ENCODE measurements around the gene MYO3B. TPM values are rescaled to one million over a fixed set of nuclear protein-coding genes. Genes with fewer than 3 reads are reported as not detected.

Gene MYO3B
- total RNA-seq, 2 donors from 2014 or later: not detected

GRCh38 chr2:170350929-170351826 lies 173.2 kb downstream of the MYO3B start:
- DNase-seq (no peak), ATAC-seq (no peak)
- intact Hi-C loops (cut with DNase I): no loop called here

GRCh38 chr2:170353723-170354122 lies 175.8 kb downstream of the MYO3B start:
- intact Hi-C loops (cut with DNase I): no loop called here
- ATAC-seq: no peak
- no peak for DNase-seq

DNA sequence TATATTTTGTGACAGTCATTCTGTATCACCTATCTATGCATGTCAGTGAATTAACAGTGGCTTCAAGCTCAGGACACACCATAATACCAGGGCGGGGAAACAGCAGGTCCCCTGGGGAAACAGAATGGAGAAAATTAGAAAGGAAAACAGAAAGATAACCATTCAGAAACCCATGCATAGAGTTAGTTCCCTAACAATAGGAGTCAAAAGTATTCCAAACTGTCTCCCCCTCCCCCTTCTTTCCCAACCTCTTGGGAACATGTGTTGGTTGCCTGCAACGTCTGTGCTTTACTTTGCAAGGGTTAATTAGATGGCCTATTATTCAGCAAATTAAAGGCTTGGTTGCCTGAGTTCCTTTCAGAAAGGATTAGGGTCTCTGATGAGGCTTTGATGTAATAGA lies 176.4 kb downstream of the MYO3B start:
- DNase-seq: no peak
- intact Hi-C loops (cut with DNase I): no loop called here
- no peak for ATAC-seq

- intact Hi-C loops (cut with DNase I): no loop called here
- DNase-seq: no peak
- no peak for ATAC-seq
Measured at GRCh38 chr2:170354855-170355780, 177.2 kb downstream of the MYO3B start.

DNA sequence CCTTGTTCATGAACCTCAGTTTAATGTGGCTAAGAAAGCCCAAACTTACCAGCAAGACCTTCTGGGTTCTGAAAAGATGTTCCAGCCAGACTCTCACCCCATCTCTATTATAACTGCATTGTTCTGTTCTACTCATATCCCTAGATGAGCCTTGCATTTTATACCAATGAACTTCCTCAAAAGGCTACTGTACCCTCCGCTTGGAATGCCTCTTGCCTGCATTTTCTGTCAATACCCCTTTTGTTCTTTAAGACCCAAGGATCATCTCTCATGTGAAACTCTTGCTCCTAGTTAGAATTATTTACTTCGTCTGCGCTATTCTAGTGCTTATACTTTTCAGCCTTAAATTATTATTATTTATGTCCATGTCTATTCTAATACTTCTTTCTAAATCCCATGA lies 181.5 kb downstream of the MYO3B start:
- intact Hi-C loops (cut with DNase I): no loop called here
- no peak for DNase-seq
- ATAC-seq: no peak

DNA sequence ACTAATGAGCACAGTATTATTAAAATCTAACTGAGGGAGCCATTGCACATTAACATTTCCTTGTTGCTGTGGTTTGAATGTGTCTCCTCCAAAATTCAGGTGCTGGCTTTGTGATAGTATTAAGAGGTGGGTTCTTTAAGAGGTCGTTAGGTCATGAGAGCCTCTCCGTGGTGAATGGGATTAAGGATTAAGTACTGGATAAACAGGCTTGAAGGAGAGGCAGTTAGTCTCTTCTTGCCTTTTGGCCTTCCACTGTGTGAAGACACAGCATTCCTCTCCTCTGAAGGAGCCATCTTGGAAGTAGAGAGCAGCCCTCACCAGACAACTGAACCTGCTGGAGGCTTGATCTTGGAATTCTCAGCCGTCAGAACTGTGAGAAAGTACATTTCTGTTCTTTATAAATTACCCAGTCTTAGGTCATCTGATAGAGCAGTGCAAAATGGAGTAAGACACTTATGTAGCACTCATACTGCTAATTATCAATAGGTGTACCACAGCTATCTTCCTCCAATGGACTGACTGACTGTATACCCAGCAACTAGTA lies 182.7 kb downstream of the MYO3B start:
- no peak for DNase-seq
- ATAC-seq: no peak
- intact Hi-C loops (cut with DNase I): loop anchor here (5.0 to 10.0 kb wide), 2 partner anchors 452 to 454 kb away; partner anchors contain the start of gene GAD1 (in 1 of the 2)

DNA sequence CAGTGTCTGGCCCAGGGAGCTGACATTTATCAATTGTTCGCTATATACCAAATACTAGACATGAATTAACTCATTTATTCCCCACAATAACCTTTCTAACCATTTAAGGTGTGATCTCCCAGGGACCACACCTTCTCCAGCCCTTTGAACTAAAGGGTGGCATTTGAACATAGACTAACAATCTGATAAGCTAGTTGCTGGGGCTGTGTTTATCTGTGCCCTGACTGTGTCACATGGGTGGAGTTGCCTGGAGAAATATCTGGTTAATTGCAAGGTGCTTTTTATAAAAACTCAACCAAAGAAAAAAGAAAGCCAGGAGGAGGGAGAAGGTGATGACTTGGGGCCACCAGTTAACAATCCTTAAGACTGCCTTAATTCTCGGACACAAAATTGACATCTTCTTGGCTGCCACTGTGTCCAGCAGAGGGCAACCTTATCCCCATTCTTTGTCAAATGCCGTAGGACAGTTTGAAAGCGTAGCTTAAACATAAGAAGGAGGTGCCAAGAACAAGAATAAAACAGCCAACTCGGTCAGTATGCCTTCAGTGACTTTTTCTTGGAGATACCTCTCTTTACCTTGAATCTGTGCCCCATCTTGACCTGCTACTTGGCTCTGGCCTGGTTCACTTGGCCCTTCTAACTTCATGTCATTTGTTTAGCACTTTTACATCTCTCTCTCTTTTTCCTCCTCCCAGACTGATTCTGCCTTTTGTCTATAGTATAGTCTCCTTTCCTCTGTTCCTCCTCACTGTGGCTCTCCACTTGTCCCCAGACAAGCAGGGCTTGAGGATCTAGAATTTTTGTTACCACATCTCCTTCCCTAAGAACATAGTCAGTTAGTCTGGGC lies 183.4 kb downstream of the MYO3B start:
- DNase-seq: peak; percentile 28
- intact Hi-C loops (cut with DNase I): loop anchor here (5.0 to 10.0 kb wide), 2 partner anchors 451 to 453 kb away; partner anchors contain the start of gene GAD1 (in 1 of the 2)
- peak; percentile 50 to 61 for ATAC-seq

GRCh38 chr2:170362313-170362870 lies 184.4 kb downstream of the MYO3B start:
- DNase-seq (no peak), ATAC-seq (no peak)
- intact Hi-C loops (cut with DNase I): loop anchor here (5.0 to 10.0 kb wide), 2 partner anchors 450 to 452 kb away; partner anchors contain the start of gene GAD1 (in 1 of the 2)

DNA sequence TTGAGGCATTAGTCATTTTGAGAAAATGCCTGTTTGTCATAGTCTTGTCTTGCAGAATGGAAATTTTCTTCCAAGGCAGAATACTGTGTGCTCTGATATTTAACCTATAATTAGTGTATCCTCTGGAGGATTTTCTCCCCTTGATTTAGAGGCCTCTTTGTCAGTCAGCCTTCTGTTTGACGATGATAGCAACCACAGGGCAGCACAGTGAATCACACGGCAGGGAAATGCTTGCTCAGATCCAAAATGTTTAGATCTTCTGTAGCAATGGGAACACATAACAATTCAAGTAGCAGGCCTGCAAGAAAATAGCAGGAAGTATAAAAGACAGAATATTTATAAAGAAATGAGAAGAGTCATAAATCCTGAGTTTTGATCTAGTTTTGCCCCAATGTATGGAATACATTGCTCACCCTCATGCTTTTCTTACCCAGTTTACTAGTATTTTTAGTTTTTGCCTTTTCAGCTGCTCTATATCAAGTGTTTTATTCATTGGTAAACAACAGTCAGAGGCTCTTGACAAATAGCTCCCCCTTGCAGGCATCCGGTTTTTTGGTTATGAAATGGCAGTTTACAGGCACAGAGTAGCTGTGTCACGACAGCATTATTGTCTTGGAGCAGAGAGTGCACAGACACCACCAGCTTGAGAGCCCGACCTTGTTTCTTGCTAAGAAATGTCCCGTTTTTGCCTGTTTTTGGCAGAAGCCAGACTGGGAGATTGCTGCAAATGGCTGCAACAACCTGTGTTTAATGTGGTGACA lies 185.1 kb downstream of the MYO3B start:
- DNase-seq: no peak
- ATAC-seq: no peak
- intact Hi-C loops (cut with DNase I): loop anchor here (5.0 to 10.0 kb wide), 2 partner anchors 449 to 452 kb away; partner anchors contain the start of gene GAD1 (in 1 of the 2)

DNA sequence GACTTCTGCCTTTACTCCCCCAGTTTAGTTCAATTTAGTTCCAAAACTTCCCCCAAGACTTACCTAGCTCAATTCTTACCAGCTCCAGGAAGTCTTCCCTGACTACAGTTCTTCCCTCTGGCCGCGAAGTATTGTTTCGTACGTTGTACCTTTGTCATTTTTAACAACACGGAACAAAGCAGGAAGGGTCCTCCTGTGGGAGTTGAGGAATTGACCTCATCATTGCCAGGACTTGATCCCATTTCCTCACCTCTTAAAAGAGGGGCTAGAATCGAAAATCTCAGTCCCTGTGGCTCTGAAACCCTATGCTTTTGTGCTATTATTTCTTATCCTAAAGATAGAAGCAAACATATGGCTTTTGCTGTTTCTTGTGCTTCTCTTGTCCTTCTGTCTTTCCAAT lies 187.1 kb downstream of the MYO3B start:
- no peak for ATAC-seq
- intact Hi-C loops (cut with DNase I): loop anchor here in 1 of 2 donors (10.0 kb wide), 1 partner anchor 450 kb away; the partner anchor contains the start of gene GAD1
- no peak for DNase-seq

GRCh38 chr2:170365686-170366085 lies 187.7 kb downstream of the MYO3B start:
- ATAC-seq (no peak), DNase-seq (no peak)
- intact Hi-C loops (cut with DNase I): loop anchor here in 1 of 2 donors (10.0 kb wide), 1 partner anchor 449 kb away; the partner anchor contains the start of gene GAD1

DNA sequence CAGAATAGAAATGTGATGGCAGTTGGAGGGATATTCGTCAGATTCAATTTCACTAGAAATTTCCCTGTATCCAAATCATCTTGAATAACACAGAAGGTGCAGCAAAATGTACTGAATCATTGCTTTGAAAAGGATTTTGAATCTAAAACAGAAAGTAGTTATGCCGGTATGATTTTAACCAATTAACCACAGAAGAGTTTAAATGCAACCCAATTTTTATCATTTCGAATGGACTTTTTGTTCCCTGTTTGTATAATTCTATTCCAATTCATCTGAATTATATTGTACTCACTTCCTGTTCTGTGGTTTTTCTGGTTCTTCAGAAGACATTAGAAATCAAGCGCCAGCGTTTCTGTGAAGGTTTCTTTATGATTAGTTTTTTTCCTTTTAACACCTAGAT lies 190.4 kb downstream of the MYO3B start:
- DNase-seq (no peak), ATAC-seq (no peak)
- intact Hi-C loops (cut with DNase I): loop anchor here in 1 of 2 donors (10.0 kb wide), 1 partner anchor 446 kb away; the partner anchor contains the start of gene GAD1

GRCh38 chr2:170369228-170369627 lies 191.3 kb downstream of the MYO3B start:
- no peak for ATAC-seq
- DNase-seq: no peak
- intact Hi-C loops (cut with DNase I): loop anchor here in 1 of 2 donors (10.0 kb wide), 1 partner anchor 446 kb away; the partner anchor contains the start of gene GAD1

DNA sequence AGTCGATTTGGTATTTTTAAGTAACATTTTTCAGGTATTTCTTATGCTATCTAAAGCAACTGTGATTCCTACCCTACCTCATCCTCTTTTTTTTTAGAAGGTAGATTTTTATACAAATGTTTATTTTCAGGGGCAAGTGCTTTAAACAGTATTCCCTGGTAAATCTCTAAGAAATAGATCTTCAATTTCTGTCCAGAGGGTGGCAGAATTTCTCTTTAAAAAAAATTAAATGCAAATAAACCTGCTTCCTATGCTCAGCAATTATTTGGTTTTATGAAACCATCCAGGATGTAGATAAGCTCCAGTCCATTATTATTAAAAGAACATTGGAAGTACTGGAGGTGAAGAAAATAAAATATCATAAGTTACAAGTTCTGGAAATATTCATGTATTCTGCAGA lies 191.9 kb downstream of the MYO3B start:
- intact Hi-C loops (cut with DNase I): loop anchor here in 1 of 2 donors (10.0 kb wide), 1 partner anchor 445 kb away; the partner anchor contains the start of gene GAD1
- DNase-seq: no peak
- ATAC-seq: no peak

DNA sequence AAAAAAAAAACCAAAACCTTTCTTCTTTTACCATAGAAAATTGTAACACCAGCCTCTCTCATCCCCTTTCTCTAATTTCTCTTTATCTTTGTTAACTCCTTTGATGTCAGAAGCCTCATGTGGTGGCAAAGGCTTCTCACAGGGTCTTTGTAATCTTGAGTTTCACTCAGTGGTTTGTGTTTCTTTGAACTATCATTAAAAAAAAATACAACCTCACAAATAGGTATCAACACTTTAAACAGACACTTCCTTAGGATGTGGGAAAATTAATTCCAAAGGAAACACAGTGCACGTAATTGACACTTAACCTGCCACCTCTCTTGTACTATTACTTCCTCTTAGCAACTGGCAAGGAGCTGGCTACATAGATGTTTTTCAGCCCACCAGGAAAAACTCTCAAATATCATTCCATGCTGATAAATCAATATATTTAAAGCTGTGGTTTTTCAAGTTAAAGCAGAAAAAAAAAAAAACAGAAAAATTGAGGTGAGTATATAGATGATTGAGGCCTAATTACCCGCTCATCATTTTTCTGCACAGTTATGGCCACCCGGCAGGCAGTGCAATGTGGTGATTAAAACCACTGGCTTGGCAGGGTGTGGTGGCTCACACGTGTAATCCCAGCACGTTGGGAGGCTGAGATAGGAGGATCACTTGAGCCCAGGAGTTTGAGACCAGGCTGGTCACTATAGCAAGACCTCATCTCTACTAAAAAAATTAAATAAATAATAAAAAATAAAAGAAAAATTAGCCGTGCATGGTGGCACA lies 193.5 kb downstream of the MYO3B start:
- intact Hi-C loops (cut with DNase I): no loop called here
- no peak for DNase-seq
- ATAC-seq: no peak

- no peak for ATAC-seq
- DNase-seq: no peak
- intact Hi-C loops (cut with DNase I): no loop called here
Measured at GRCh38 chr2:170375192-170375591, 197.2 kb downstream of the MYO3B start.
